GM12878 (cell line): ENCODE measurements around the gene CUEDC1. TPM values are rescaled to one million over a fixed set of nuclear protein-coding genes. Genes with fewer than 3 reads are reported as not detected.

Source experiments
- ATAC-seq: fragments of 200-7000 bp; cut with Tn5 transposase; 3 replicates; pipeline ENCODE4 v1.9.1; 2020; ENCODE audit warnings: mild to moderate bottlenecking, moderate library complexity
- BruUV-seq: library from RNA; stranded (reverse); fragments of 400-500 nt; replicated peaks from 2 replicates; lab custom pipeline; 2021; lab: Mats Ljungman, UMichigan
- CTCF ChIA-PET: fragments of 300-600 bp; sonication (Branson Sonifier 250); formaldehyde crosslinking; extraction: SDS; loops from one replicate; lab custom pipeline; 2021; ENCODE audit warnings: inconsistent platforms; lab: Yijun Ruan, JAX
- POLR2A ChIA-PET: fragments of 350-600 bp; formaldehyde crosslinking; extraction: SDS; loops from one replicate; lab custom pipeline; 2021; ENCODE audit warnings: inconsistent platforms; lab: Charles Lee
- RAD21 ChIA-PET: fragments of 300-600 bp; sonication (Branson Sonifier 250); formaldehyde crosslinking; loops from one replicate; lab custom pipeline; 2023; ENCODE audit warnings: antibody characterized with exemption; ENCODE audit not compliant: unreplicated experiment; lab: Charles Lee
- SMC1A ChIA-PET: fragments of 300-600 bp; sonication (Branson Sonifier 250); formaldehyde crosslinking; loops from one replicate; lab custom pipeline; 2023; ENCODE audit not compliant: unreplicated experiment, uncharacterized antibody; lab: Charles Lee
- DNase-seq: peaks from one replicate; pipeline ENCODE4 v3.0.0-alpha.2; 2011; ENCODE audit warnings: low read depth, low spot score
- FAIRE-seq: peaks from 3 replicates; lab custom pipeline; 2011; peaks lifted over from hg19 to GRCh38; lab: Jason Lieb, UNC
- H2AFZ ChIP-seq: 2 replicates; pipeline ENCODE4 v1.6.0; 2011; ENCODE audit warnings: low read depth, low read length, control low read depth; ENCODE audit not compliant: control insufficient read depth
- H3K27ac ChIP-seq: 2 replicates; pipeline ENCODE4 v1.5.1; 2011; ENCODE audit warnings: control low read depth; ENCODE audit not compliant: control insufficient read depth, insufficient read depth
- H3K27me3 ChIP-seq, 2 experiments: replicated peaks in 1 of 2; 2 replicates each; pipeline versions ENCODE4 v1.6.0 to v1.6.1; 2011; ENCODE audit warnings: low read length in 1 of 2; ENCODE audit not compliant: control insufficient read depth in 2 of 2, insufficient read depth in 2 of 2
- H3K36me3 ChIP-seq, 2 experiments: 2 replicates each; pipeline ENCODE4 v1.5.1; 2011; ENCODE audit warnings: low read length in 1 of 2; ENCODE audit not compliant: control insufficient read depth in 2 of 2, insufficient read depth in 2 of 2
- H3K4me1 ChIP-seq: 2 replicates; pipeline ENCODE4 v1.6.1; 2011; ENCODE audit warnings: mild to moderate bottlenecking, low read length, moderate library complexity, mixed read lengths; ENCODE audit not compliant: control insufficient read depth, insufficient read depth
- H3K4me2 ChIP-seq: 2 replicates; pipeline ENCODE4 v1.6.0; 2011; ENCODE audit warnings: control low read depth; ENCODE audit not compliant: control insufficient read depth, insufficient read depth
- H3K4me3 ChIP-seq: fragments of 200-600 bp; sonication (generic); 2 replicates; pipeline ENCODE4 v1.5.1; 2016
- H3K79me2 ChIP-seq: 2 replicates; pipeline ENCODE4 v1.6.0; 2011; ENCODE audit warnings: low read length; ENCODE audit not compliant: control insufficient read depth, insufficient read depth
- H3K9ac ChIP-seq: 2 replicates; pipeline ENCODE4 v1.8.0; 2011; ENCODE audit warnings: low read length, control low read depth, mixed read lengths; ENCODE audit not compliant: control insufficient read depth, insufficient read depth
- H3K9me3 ChIP-seq: replicated peaks from 3 replicates; pipeline ENCODE4 v1.5.1; 2011; ENCODE audit warnings: mild to moderate bottlenecking, low read length; ENCODE audit not compliant: control insufficient read depth, insufficient read depth
- H4K20me1 ChIP-seq: 2 replicates; pipeline ENCODE4 v1.6.0; 2011; ENCODE audit not compliant: control insufficient read depth, insufficient read depth
- ATF2 ChIP-seq: IDR thresholded peaks from 2 replicates; pipeline ENCODE4 v1.6.1; 2012; ENCODE audit warnings: low read length, inconsistent platforms
- BCLAF1 ChIP-seq: fragments of 450-650 bp; IDR thresholded peaks from 2 replicates; pipeline ENCODE4 v1.6.1; 2017; ENCODE audit warnings: antibody characterized with exemption, mild to moderate bottlenecking, moderate library complexity
- CHD1 ChIP-seq: IDR thresholded peaks from 2 replicates; pipeline ENCODE4 v1.6.1; 2012; ENCODE audit warnings: low read depth, low read length, improper control_type of control experiment
- GABPA ChIP-seq: IDR thresholded peaks from 2 replicates; pipeline ENCODE4 v1.6.1; 2014; ENCODE audit warnings: antibody characterized with exemption, low read depth, mild to moderate bottlenecking, inconsistent platforms
- IRF5 ChIP-seq: fragments of 450-650 bp; IDR thresholded peaks from 2 replicates; pipeline ENCODE4 v1.6.1; 2017; ENCODE audit warnings: borderline replicate concordance
- NFIC ChIP-seq: IDR thresholded peaks from 2 replicates; pipeline ENCODE4 v1.6.1; 2012; ENCODE audit warnings: low read depth, mild to moderate bottlenecking, inconsistent platforms, low read length, moderate library complexity
- NFYA ChIP-seq: IDR thresholded peaks from 2 replicates; pipeline ENCODE4 v1.6.1; 2011; ENCODE audit warnings: low read depth, mild to moderate bottlenecking, low read length, improper control_type of control experiment, borderline replicate concordance
- PBX3 ChIP-seq: IDR thresholded peaks from 2 replicates; pipeline ENCODE4 v1.6.1; 2011; ENCODE audit warnings: mild to moderate bottlenecking, low read depth, low read length, moderate library complexity; ENCODE audit not compliant: insufficient replicate concordance
- POLR2AphosphoS5 ChIP-seq: IDR thresholded peaks from 2 replicates; pipeline ENCODE4 v1.6.1; 2011; ENCODE audit warnings: mild to moderate bottlenecking, low read length, inconsistent platforms
- SMAD5 ChIP-seq: IDR thresholded peaks from 2 replicates; pipeline ENCODE4 v1.6.1; 2016; ENCODE audit warnings: antibody characterized with exemption, low read depth
- SMC3 ChIP-seq: IDR thresholded peaks from 2 replicates; pipeline ENCODE4 v1.6.1; 2011; ENCODE audit warnings: low read length, improper control_type of control experiment, borderline replicate concordance
- TCF7 ChIP-seq: IDR thresholded peaks from 2 replicates; pipeline ENCODE4 v1.6.1; 2014; ENCODE audit warnings: antibody characterized with exemption, borderline replicate concordance
- WGBS: methylation state at CpG from one replicate; pipeline ENCODE4 v1.1.6; 2016; ENCODE audit warnings: low lambda C conversion rate; ENCODE audit not compliant: insufficient replicate concordance, insufficient coverage; ENCODE audit errors: missing lambda C conversion rate; 5-methylcytosine and 5-hydroxymethylcytosine counted together
- in situ Hi-C: fragments of 300-500 bp; cut with MboI; formaldehyde crosslinking; loops from 9 replicates; pipeline ENCODE4 v1.14.3; 2018; ENCODE audit warnings: mixed read lengths
- intact Hi-C: fragments of 100-400 bp; cut with micrococcal nuclease; formaldehyde crosslinking; loops from one replicate; pipeline ENCODE4 v1.14.2; 2022; ENCODE audit not compliant: unreplicated experiment
- polyA plus RNA-seq, 11 experiments: library from polyadenylated mRNA; depleted of rRNA in 4 of 11; unstranded in 6 of 11; stranded (reverse) in 5 of 11; fragments of >200 nt; fragmentation: Nextera tagmentation in 4 of 11; fragmentation: Illumina TruSeq in 1 of 11; extraction: Ambion mirVana in 4 of 11; extraction: Trizol in 1 of 11; gene quantifications; 1 replicate in 1 of 11; 2 replicates in 10 of 11; pipeline versions ENCODE4 v1.2.1 to v1.2.3, GENCODE V29; 2011 to 2016; ENCODE audit warnings: inconsistent platforms in 2 of 11, missing spikeins in 2 of 11, low read depth in 1 of 11
- total RNA-seq, 4 experiments: library from RNA; depleted of rRNA in 3 of 4; stranded (reverse); fragments of >200 nt in 3 of 4; fragmentation: Illumina TruSeq in 1 of 4; extraction: Trizol in 1 of 4; gene quantifications; 2 replicates each; pipeline versions ENCODE4 v1.2.1 to v1.2.3, GENCODE V29; 2013 to 2021
- TF ChIP-seq, protein P1 (sequence below): IDR thresholded peaks from 2 replicates; pipeline ENCODE4 v1.6.1; 2012; ENCODE audit warnings: low read depth, low read length, improper control_type of control experiment

CUEDC1 gene
- total and polyA plus RNA-seq, 10 of the 15 experiments (the other 5 are each of a cell fraction or from before 2014, with no cell fraction given), result 0.24 to 7.4 (median 1.8) TPM

- TF ChIP-seq BCLAF1 (no peak), CHD1 (no peak), TCF7 (no peak), POLR2AphosphoS5 (no peak)
- TF ChIP-seq, protein P1, sequence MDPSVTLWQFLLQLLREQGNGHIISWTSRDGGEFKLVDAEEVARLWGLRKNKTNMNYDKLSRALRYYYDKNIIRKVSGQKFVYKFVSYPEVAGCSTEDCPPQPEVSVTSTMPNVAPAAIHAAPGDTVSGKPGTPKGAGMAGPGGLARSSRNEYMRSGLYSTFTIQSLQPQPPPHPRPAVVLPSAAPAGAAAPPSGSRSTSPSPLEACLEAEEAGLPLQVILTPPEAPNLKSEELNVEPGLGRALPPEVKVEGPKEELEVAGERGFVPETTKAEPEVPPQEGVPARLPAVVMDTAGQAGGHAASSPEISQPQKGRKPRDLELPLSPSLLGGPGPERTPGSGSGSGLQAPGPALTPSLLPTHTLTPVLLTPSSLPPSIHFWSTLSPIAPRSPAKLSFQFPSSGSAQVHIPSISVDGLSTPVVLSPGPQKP, result no peak
- TF ChIP-seq, all 136 proteins: peak for 0
These were observed 88.5 kb downstream of the CUEDC1 start (continued) for GRCh38 chr17:57866723-57867122.

GRCh38 chr17:57866319-57866718 is 88.9 kb downstream of the CUEDC1 start:
- no peak overlapping the region for H3K9ac ChIP-seq
- H3K9me3 ChIP-seq, result no peaks in the 10 kb centered on the region; the same call in 2 of the 3 replicates
- SMC1A ChIA-PET, result interaction anchor here (0.7 to 14.5 kb wide), 3 partner anchors 13 to 133 kb away, joined by 3 to 341 read pairs (median 3); no protein-coding TSS in a partner anchor
- DNase-seq (no peak), ATAC-seq (no peak), FAIRE-seq (no peak)
- no peaks in the 10 kb centered on the region for H3K36me3 ChIP-seq
- H3K79me2 ChIP-seq, result no peaks in the 10 kb centered on the region
- H3K27me3 ChIP-seq, result no peaks in the 10 kb centered on the region; a peak in 1 of 4 replicates
- H3K4me3 ChIP-seq, result no peak overlapping the region
- RAD21 ChIA-PET, result interaction anchor here (1.1 to 1.8 kb wide), 2 partner anchors 37 to 127 kb away, joined by 4 to 6 read pairs; no protein-coding TSS in a partner anchor
- H3K4me2 ChIP-seq, result no peak overlapping the region
- POLR2A ChIA-PET, result no interaction called here
- in situ Hi-C loops (no loop called here), intact Hi-C loops (no loop called here)
- H3K27ac ChIP-seq, result no peak overlapping the region
- peaks cover 18% of the 10 kb centered on the region for H3K4me1 ChIP-seq
- BruUV-seq, result no TSS peak
- WGBS, result 52% methylated on average over 10 of the region's 10 CpGs
- CTCF ChIA-PET, result interaction anchor here (0.9 to 5.9 kb wide), 4 partner anchors 8 to 134 kb away, joined by 3 to 50 read pairs (median 18); no protein-coding TSS in a partner anchor
- H4K20me1 ChIP-seq, result no peaks in the 10 kb centered on the region
- no peak overlapping the region for H2AFZ ChIP-seq
- TF ChIP-seq IRF5, result no peak
- no peak for TF ChIP-seq ATF2
- TF ChIP-seq NFIC, result no peak
- no peak for TF ChIP-seq SMAD5
- no peak for TF ChIP-seq PBX3
- no peak for TF ChIP-seq GABPA
- TF ChIP-seq SMC3, result no peak
- TF ChIP-seq NFYA, result no peak
